Measurements from ENCODE around the gene INPP4B.

Gene INPP4B

GRCh38 chr4:142377342-142378091 lies 468.6 kb downstream of the INPP4B start:
- no peak for DNase-seq (ENCODE audit: low read depth in 2 of 2)

GRCh38 chr4:142376204-142376603 lies 469.9 kb downstream of the INPP4B start:
- DNase-seq (ENCODE audit: low read depth in 2 of 2), result no peak

GRCh38 chr4:142373610-142374009 lies 472.5 kb downstream of the INPP4B start:
- DNase-seq (ENCODE audit: low read depth in 2 of 2), result no peak

GRCh38 chr4:142372530-142373260 lies 473.4 kb downstream of the INPP4B start:
- DNase-seq (ENCODE audit: low read depth in 2 of 2), result no peak

GRCh38 chr4:142369141-142369540 lies 477.0 kb downstream of the INPP4B start:
- no peak for DNase-seq (ENCODE audit: low read depth in 2 of 2)

GRCh38 chr4:142367418-142368180 lies 478.5 kb downstream of the INPP4B start:
- DNase-seq (ENCODE audit: low read depth in 2 of 2), result no peak

- no peak for DNase-seq (ENCODE audit: low read depth in 2 of 2)
These were observed 479.3 kb downstream of the INPP4B start for GRCh38 chr4:142366769-142367181.

- DNase-seq (ENCODE audit: low read depth in 2 of 2), result no peak
These were observed 480.7 kb downstream of the INPP4B start for GRCh38 chr4:142365391-142365790.

- DNase-seq (ENCODE audit: low read depth in 2 of 2), result no peak
These were observed 482.4 kb downstream of the INPP4B start for GRCh38 chr4:142363686-142364085.

GRCh38 chr4:142361981-142362380 lies 484.1 kb downstream of the INPP4B start:
- DNase-seq (ENCODE audit: low read depth in 2 of 2), result no peak

- no peak for DNase-seq (ENCODE audit: low read depth in 2 of 2)
These were observed 485.4 kb downstream of the INPP4B start for GRCh38 chr4:142360657-142361056.

- no peak for DNase-seq (ENCODE audit: low read depth in 2 of 2)
These were observed 487.4 kb downstream of the INPP4B start for GRCh38 chr4:142358656-142359055.

GRCh38 chr4:142356801-142357200 lies 489.3 kb downstream of the INPP4B start:
- no peak for DNase-seq (ENCODE audit: low read depth in 2 of 2)

- no peak for DNase-seq (ENCODE audit: low read depth in 2 of 2)
These were observed 489.9 kb downstream of the INPP4B start for GRCh38 chr4:142356118-142356759.

GRCh38 chr4:142355421-142355930 lies 490.6 kb downstream of the INPP4B start:
- no peak for DNase-seq (ENCODE audit: low read depth in 2 of 2)

- no peak for DNase-seq (ENCODE audit: low read depth in 2 of 2)
These were observed 491.2 kb downstream of the INPP4B start for GRCh38 chr4:142354794-142355420.

GRCh38 chr4:142354041-142354440 lies 492.1 kb downstream of the INPP4B start:
- no peak for DNase-seq (ENCODE audit: low read depth in 2 of 2)

GRCh38 chr4:142353149-142353738 lies 492.9 kb downstream of the INPP4B start:
- no peak for DNase-seq (ENCODE audit: low read depth in 2 of 2)

- DNase-seq (ENCODE audit: low read depth in 2 of 2), result no peak
These were observed 493.4 kb downstream of the INPP4B start for GRCh38 chr4:142352712-142353111.

GRCh38 chr4:142351958-142352357 lies 494.1 kb downstream of the INPP4B start:
- no peak for DNase-seq (ENCODE audit: low read depth in 2 of 2)

- DNase-seq (ENCODE audit: low read depth in 2 of 2), result no peak
These were observed 495.2 kb downstream of the INPP4B start for GRCh38 chr4:142350871-142351270.

All from stimulated activated CD8-positive, alpha-beta memory T cell treated with anti-CD3 and anti-CD28 coated beads, Interleukin-2, amount 100 ng/mL, for 1 hour (primary cell).